Stimulated activated CD4-positive, alpha-beta T cell treated with anti-CD3 and anti-CD28 coated beads, Interleukin-4, amount 100 ng/mL, for 4 hours (primary cell): ENCODE data around the gene DOCK2.
"Not testable (repeated sequence)": the region's sequence is repeated elsewhere in the genome, so short reads cannot be mapped to it uniquely, and the experiment has no call there.

Experiments used
- DNase-seq, 2 experiments: peaks; one replicate each; pipeline ENCODE4 v3.0.0-alpha.2; 2020

The DOCK2 gene

DNA sequence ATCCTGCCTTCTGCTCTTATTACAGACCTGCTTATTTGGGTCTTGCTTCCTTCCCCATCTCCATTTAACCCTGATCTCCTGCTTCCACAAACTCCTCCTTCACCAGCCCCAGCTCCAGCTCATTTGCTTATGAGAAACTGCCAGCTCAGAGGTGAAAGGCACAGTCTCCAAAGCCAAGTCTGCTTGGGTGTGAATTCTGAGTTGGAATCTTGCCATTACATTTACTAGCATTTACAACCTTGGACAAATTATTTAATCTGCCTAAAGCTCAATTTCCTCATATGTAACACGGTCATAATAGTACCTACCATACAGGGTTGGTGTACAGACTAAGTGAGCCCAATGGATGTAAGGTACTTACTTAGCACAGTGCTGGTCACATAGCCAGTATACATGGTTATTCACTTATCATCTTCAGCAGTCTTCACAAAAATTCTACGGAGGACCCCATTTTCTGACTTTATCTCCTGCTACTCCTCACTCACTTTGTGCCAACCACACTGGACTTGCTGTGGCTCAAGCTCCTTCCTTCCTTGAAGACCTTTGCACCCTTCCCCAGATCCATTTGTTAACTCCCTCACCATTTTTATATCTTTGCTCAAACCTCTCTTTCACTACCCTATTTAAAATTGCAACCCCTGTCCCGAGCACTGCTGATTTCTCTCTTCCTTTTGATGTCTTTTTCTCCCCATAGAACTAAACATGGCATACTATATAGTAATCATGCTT, 86.2 kb downstream of the DOCK2 start:
- no peak for DNase-seq

GRCh38 chr5:169724303-169725087, 87.4 kb downstream of the DOCK2 start:
- DNase-seq, result no peak

- DNase-seq, result not testable (repeated sequence)
Measured at GRCh38 chr5:169725665-169726064, 88.6 kb downstream of the DOCK2 start.

- DNase-seq, result no peak
Measured at GRCh38 chr5:169728418-169728817, 91.3 kb downstream of the DOCK2 start.

- DNase-seq, result no peak
Measured at GRCh38 chr5:169731221-169731620, 94.1 kb downstream of the DOCK2 start.

- DNase-seq, result no peak
Measured at GRCh38 chr5:169732841-169733240, 95.8 kb downstream of the DOCK2 start.

- DNase-seq, result no peak
Measured at GRCh38 chr5:169735913-169736312, 98.8 kb downstream of the DOCK2 start.

- no peak for DNase-seq
Measured at GRCh38 chr5:169736653-169737052, 99.6 kb downstream of the DOCK2 start.

DNA sequence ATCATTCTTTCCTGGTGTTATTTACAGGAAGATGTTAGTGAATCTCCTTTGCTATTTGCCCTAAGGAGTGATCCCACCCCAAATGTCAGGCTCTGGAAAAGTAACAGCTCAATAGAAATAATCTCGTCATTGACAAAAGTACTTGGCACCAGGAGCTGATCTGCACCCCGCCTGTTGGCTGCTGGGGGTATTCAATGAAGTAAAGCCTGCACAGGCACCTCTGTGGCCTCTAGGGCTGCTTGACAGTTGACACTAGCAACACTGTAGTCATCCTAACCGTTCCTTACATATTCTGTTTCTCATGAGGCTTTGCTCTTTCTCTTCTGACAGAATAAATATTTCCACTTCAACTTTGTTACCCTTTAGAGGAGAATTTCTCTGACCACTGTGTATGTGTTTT, 103.4 kb downstream of the DOCK2 start:
- DNase-seq, result no peak

GRCh38 chr5:169742771-169743296, 105.8 kb downstream of the DOCK2 start:
- no peak for DNase-seq

DNA sequence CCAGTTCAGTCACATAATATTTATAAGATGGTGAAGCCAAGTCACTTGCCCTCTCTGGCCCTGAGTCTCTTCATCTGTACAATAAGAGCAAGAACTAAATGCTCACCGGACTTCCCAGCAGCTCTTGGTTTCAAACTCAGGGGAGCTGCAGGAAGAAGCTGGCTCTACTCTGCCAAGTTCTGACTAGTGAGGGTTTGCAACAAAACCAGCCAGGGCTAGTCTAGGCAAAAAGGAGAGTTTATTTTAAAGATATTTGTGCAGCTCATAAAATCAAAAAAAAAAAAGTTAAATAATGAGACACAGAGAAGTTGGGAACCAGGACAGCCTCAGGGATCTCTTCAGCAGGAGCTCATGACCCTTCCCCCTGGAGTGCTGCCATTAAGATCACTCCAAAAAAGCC, 107.3 kb downstream of the DOCK2 start:
- DNase-seq, result no peak

- DNase-seq, result no peak
Measured at GRCh38 chr5:169745441-169746146, 108.5 kb downstream of the DOCK2 start.

- DNase-seq, result no peak
Measured at GRCh38 chr5:169746147-169746694, 109.1 kb downstream of the DOCK2 start.

DNA sequence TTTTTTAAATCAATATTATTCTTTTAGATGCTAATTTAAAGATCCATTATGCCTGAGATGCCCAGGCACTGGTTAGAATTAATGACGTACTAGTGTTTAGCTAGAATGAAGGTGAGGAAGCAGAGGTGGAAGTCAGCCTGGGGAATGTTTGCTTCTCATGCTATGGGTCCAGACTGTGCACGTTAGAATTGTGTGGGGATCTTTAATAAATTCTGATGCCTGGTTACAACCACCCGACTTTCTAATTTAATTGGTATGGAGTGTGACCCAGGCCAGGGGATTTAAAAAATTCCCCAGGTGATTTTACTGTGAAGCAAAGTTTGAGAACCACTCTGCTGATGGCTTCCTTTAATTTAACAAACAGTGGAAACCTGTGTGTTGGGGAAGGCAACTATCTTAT, 111.1 kb downstream of the DOCK2 start:
- DNase-seq, result no peak

DNA sequence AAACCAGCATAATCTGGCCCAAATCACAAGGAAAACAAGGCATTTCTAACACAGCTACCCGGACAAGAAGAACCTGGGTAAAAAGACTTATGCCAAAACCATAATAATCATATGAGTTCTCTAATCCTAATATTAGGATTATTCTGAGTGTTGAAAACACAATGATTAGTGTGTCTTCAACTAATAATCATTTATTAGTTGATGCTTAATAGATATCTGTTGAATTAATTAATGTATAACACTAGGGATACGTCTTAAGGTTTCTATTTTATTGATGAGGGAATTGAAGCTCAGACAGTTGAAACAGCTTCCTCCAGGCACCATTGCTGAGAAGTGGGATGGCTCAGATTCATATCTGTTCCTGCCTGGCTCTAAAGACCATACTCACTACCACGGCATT, 112.2 kb downstream of the DOCK2 start:
- DNase-seq, result no peak

- no peak for DNase-seq
Measured at GRCh38 chr5:169751490-169751889, 114.4 kb downstream of the DOCK2 start.

GRCh38 chr5:169752566-169752965, 115.5 kb downstream of the DOCK2 start:
- not testable (repeated sequence) for DNase-seq

GRCh38 chr5:169753795-169754194, 116.7 kb downstream of the DOCK2 start:
- no peak for DNase-seq

- DNase-seq, result no peak
Measured at GRCh38 chr5:169754737-169755136, 117.7 kb downstream of the DOCK2 start.

DNA sequence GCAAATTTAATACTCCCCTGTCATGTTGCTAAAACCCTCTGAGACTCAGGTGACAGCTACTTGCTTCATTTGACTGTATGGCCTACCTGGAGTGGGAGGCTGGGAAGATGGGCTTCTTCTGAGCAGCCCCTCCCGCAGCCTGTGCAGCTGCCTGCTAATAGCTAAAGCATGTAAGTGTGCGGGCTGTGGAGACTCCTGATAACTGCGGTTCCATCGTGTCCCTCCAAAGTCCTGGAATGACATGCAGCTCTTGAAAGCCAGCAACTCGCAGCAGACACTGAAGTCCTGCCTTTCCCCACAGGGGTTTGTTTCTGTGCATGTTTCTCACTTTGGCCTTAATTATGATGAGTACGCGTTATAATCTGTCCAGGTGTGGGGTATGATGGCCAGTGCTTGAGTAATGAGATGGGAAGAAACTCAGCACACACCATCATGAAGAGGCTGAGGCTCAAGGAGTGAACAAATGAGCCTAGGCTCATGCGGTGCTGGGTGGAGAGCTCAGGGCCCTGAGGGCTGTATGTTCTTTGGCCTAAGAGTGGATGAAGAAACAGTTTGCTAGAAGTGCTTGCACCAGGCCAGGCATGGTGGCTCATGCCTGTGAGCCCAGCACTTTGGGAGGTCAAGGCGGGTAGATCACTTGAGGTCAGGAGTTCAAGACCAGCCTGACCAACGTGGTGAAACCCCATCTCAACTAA, 119.1 kb downstream of the DOCK2 start:
- no peak for DNase-seq

- DNase-seq, result no peak
Measured at GRCh38 chr5:169757016-169757415, 119.9 kb downstream of the DOCK2 start.

DNA sequence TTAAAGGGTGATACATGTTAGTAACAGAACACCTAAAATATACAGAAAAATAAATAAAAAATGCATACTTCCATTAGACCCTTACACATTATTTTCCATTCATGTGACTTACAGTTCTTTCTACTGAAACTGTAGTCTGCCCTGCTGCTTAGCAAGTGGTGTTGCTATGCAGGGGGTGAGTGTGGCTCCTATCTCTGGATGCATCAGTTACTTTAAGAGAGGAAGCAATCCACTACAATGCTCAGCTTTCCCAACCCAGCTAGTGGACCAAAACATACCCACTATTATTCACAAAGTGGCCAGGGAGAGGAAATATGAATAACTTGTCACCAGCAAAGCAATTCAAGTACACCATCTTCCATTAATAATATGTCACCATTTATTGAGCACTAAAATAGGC, 121.8 kb downstream of the DOCK2 start:
- DNase-seq, result no peak

DNA sequence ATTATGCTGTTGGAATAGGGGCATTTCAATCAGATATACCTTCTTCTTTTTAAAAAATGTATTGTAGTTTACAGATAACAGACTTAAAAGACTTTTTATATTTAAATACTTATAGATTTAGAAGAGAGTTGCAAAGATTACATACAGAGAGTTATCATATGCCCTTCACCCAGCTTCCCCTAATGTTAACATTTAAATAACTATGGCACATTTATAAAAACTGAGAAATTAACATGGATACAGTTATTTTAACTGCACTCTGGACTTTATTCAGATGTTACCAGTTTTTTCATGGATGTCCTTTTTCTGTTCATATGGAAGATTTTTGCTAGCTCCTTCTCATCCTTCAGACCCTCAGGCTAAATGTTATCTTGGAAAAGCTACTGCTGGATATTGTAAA, 123.2 kb downstream of the DOCK2 start:
- DNase-seq, result no peak
